ENCODE results near the gene GRPEL1.

Gene GRPEL1

GRCh38 chr4:7060346-7061150 lies 7.3 kb downstream of the GRPEL1 start:
- Histone ChIP-seq H3K4me3 (ENCODE audit: low read depth, low read length) (no peak overlapping the region), H3K27ac (no peak overlapping the region), H3K4me1 (no peaks in the 10 kb centered on the region), H3K27me3 (ENCODE audit: control insufficient read depth, insufficient read depth, low read length) (no peaks in the 10 kb centered on the region), H3K4me2 (ENCODE audit: low read length) (no peak overlapping the region), H3K9me3 (ENCODE audit: control insufficient read depth, low read length) (no peaks in the 10 kb centered on the region), H2AFZ (no peak overlapping the region), H3K36me3 (ENCODE audit: control insufficient read depth, insufficient read depth, low read length) (no peaks in the 10 kb centered on the region), H3K9ac (no peak overlapping the region), H3K79me2 (peaks cover 2% of the 10 kb centered on the region)
- no peak for TF ChIP-seq CTCF (IDR thresholded peaks at IDR 0.05)

- no peak for TF ChIP-seq CTCF (IDR thresholded peaks at IDR 0.05)
These were observed 8.2 kb downstream of the GRPEL1 start for GRCh38 chr4:7059662-7060061.

GRCh38 chr4:7058792-7059191 lies 9.1 kb downstream of the GRPEL1 start:
- Histone ChIP-seq H3K27me3 (ENCODE audit: control insufficient read depth, insufficient read depth, low read length) (no peaks in the 10 kb centered on the region), H3K4me1 (no peaks in the 10 kb centered on the region), H3K4me3 (ENCODE audit: low read depth, low read length) (no peak overlapping the region), H3K27ac (no peak overlapping the region), H3K9ac (no peak overlapping the region), H3K79me2 (no peaks in the 10 kb centered on the region), H3K4me2 (ENCODE audit: low read length) (no peak overlapping the region), H3K9me3 (ENCODE audit: control insufficient read depth, low read length) (no peaks in the 10 kb centered on the region), H3K36me3 (ENCODE audit: control insufficient read depth, insufficient read depth, low read length) (no peaks in the 10 kb centered on the region), H2AFZ (no peak overlapping the region)
- no peak for TF ChIP-seq CTCF (IDR thresholded peaks at IDR 0.05)

More at GRCh38 chr4:7059662-7060061, 8.2 kb downstream of the GRPEL1 start:
- Histone ChIP-seq H3K4me1 (no peaks in the 10 kb centered on the region), H3K9me3 (ENCODE audit: control insufficient read depth, low read length) (no peaks in the 10 kb centered on the region), H3K27ac (no peak overlapping the region), H3K4me3 (ENCODE audit: low read depth, low read length) (no peak overlapping the region), H3K9ac (no peak overlapping the region), H3K27me3 (ENCODE audit: control insufficient read depth, insufficient read depth, low read length) (no peaks in the 10 kb centered on the region), H3K36me3 (ENCODE audit: control insufficient read depth, insufficient read depth, low read length) (no peaks in the 10 kb centered on the region), H3K79me2 (no peaks in the 10 kb centered on the region), H3K4me2 (ENCODE audit: low read length) (no peak overlapping the region), H2AFZ (no peak overlapping the region)

GRCh38 chr4:7055990-7056325 lies 11.9 kb downstream of the GRPEL1 start:
- H3K4me3 ChIP-seq (ENCODE audit: low read depth, low read length) = no peak overlapping the region
- H3K9ac ChIP-seq = no peak overlapping the region
- no peak overlapping the region for H3K4me2 ChIP-seq (ENCODE audit: low read length)
- no peaks in the 10 kb centered on the region for H3K36me3 ChIP-seq (ENCODE audit: control insufficient read depth, insufficient read depth, low read length)
- no peaks in the 10 kb centered on the region for H3K4me1 ChIP-seq
- TF ChIP-seq CTCF (IDR thresholded peaks at IDR 0.05) = no peak
- no peaks in the 10 kb centered on the region for H3K9me3 ChIP-seq (ENCODE audit: control insufficient read depth, low read length)
- H2AFZ ChIP-seq = no peak overlapping the region
- no peaks in the 10 kb centered on the region for H3K79me2 ChIP-seq
- no peaks in the 10 kb centered on the region for H3K27me3 ChIP-seq (ENCODE audit: control insufficient read depth, insufficient read depth, low read length)
- H3K27ac ChIP-seq = no peak overlapping the region
